Smooth muscle cell (in vitro differentiated cells): ENCODE results near the gene PODXL2. TPM values are rescaled to one million over a fixed set of nuclear protein-coding genes. Genes with fewer than 3 reads are reported as not detected.
A peak's percentile ranks its signal among the peaks of the same experiment; 100 is the strongest.
"Not testable (repeated sequence)": the region's sequence is repeated elsewhere in the genome, so short reads cannot be mapped to it uniquely, and the experiment has no call there.

Experiments used
- DNase-seq: peaks from one replicate; lab custom pipeline; 2025; ENCODE audit not compliant: unreplicated experiment; lab: John Stamatoyannopoulos, UW
- H2AFZ ChIP-seq: fragments of 200-600 bp; sonication (generic); 2 replicates; pipeline ENCODE4 v1.6.0; 2016; ENCODE audit warnings: antibody characterized with exemption, low read depth, mild to moderate bottlenecking
- H3F3A ChIP-seq: fragments of 200-600 bp; sonication (generic); 2 replicates; pipeline ENCODE4 v1.6.0; 2017; ENCODE audit warnings: antibody characterized with exemption, low read depth
- H3K27ac ChIP-seq: fragments of 200-600 bp; sonication (generic); 2 replicates; pipeline ENCODE4 v1.5.1; 2016; ENCODE audit warnings: low read depth, mild to moderate bottlenecking
- H3K27me3 ChIP-seq: fragments of 200-600 bp; sonication (generic); 2 replicates; pipeline ENCODE4 v1.6.1; 2016; ENCODE audit warnings: low read depth, mild to moderate bottlenecking
- H3K36me3 ChIP-seq: fragments of 200-600 bp; sonication (generic); 2 replicates; pipeline ENCODE4 v1.5.1; 2016; ENCODE audit warnings: low read depth
- H3K4me1 ChIP-seq: fragments of 200-600 bp; sonication (generic); 2 replicates; pipeline ENCODE4 v1.5.1; 2016; ENCODE audit warnings: low read depth
- H3K4me2 ChIP-seq: fragments of 200-600 bp; sonication (generic); 2 replicates; pipeline ENCODE4 v1.6.0; 2016; ENCODE audit warnings: mild to moderate bottlenecking
- H3K4me3 ChIP-seq: fragments of 200-600 bp; sonication (generic); 2 replicates; pipeline ENCODE4 v1.5.1; 2016; ENCODE audit warnings: mild to moderate bottlenecking
- H3K79me2 ChIP-seq: fragments of 200-600 bp; sonication (generic); 2 replicates; pipeline ENCODE4 v1.6.0; 2016; ENCODE audit warnings: low read depth, mild to moderate bottlenecking
- H3K9ac ChIP-seq: fragments of 200-600 bp; sonication (generic); 2 replicates; pipeline ENCODE4 v1.6.0; 2016; ENCODE audit warnings: low read depth
- H3K9me3 ChIP-seq: fragments of 200-600 bp; sonication (generic); replicated peaks from 2 replicates; pipeline ENCODE4 v1.5.1; 2016; ENCODE audit warnings: low read depth
- H4K20me1 ChIP-seq: fragments of 200-600 bp; sonication (generic); 2 replicates; pipeline ENCODE4 v1.6.0; 2016; ENCODE audit warnings: low read depth
- CTCF ChIP-seq: fragments of 200-600 bp; sonication (generic); IDR thresholded peaks from 2 replicates; pipeline ENCODE4 v1.5.1; 2017; ENCODE audit warnings: borderline replicate concordance, mild to moderate bottlenecking, antibody characterized with exemption; ENCODE audit not compliant: insufficient read depth, poor library complexity, severe bottlenecking
- WGBS: methylation state at CpG from one replicate; pipeline ENCODE4 v1.1.7; 2016; ENCODE audit warnings: low lambda C conversion rate; 5-methylcytosine and 5-hydroxymethylcytosine counted together
- polyA plus RNA-seq: library from polyadenylated mRNA; unstranded; fragments of >200 nt; fragmentation: Nextera tagmentation; extraction: Ambion mirVana; gene quantifications from 2 replicates; pipeline ENCODE4 v1.2.1, GENCODE V29; 2016
- total RNA-seq: library from RNA; depleted of rRNA; stranded (reverse); fragments of >200 nt; gene quantifications from 2 replicates; pipeline ENCODE4 v1.2.3, GENCODE V29; 2014

Gene PODXL2
- total and polyA plus RNA-seq, 2 experiments from 2014 or later = 4.1 to 9.7 TPM

- no peak for DNase-seq
- WGBS = 91% methylated on average over 21 of the region's 21 CpGs
Measured at GRCh38 chr3:127679534-127680145, 50.7 kb downstream of the PODXL2 start.

DNA sequence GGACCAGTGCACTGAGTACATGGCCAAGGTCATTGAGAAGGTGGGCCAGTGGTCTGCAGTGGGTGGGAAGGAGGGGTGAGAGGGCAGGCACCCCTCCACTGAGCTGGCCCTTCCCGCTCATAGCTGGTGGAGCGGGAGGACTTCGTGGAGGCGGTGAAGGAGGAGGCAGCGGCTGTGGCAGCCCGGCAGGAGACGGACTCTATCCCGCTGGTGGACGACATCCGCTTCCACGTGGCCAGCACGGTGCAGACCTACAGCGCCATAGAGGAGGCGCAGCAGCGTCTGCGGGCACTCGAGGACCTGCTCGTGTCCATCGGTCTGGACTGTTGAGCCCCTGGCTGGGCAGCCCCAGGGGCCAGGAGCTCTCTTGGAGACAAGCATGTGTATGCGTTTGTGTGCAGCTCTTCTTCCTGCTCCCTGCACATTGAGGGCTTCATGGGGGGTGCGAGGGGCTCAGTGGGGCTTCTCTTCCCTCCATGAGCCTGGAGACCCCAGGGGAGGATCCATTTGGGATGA is 51.2 kb downstream of the PODXL2 start:
- Histone ChIP-seq H3F3A (no peaks in the 10 kb centered on the region), H3K9ac (no peak overlapping the region), H3K4me2 (no peak overlapping the region), H3K4me1 (no peaks in the 10 kb centered on the region), H4K20me1 (no peaks in the 10 kb centered on the region), H3K79me2 (no peaks in the 10 kb centered on the region), H3K27me3 (no peaks in the 10 kb centered on the region), H3K36me3 (no peaks in the 10 kb centered on the region), H2AFZ (no peak overlapping the region), H3K27ac (no peak overlapping the region), H3K9me3 (no peaks in the 10 kb centered on the region), H3K4me3 (no peak overlapping the region)
- TF ChIP-seq CTCF = no peak
- DNase-seq = no peak
- 97% methylated on average over 20 of the region's 21 CpGs for WGBS

More at GRCh38 chr3:127679534-127680145, 50.7 kb downstream of the PODXL2 start:
- Histone ChIP-seq H3K4me1 (no peaks in the 10 kb centered on the region), H4K20me1 (no peaks in the 10 kb centered on the region), H3F3A (no peaks in the 10 kb centered on the region), H3K9ac (no peak overlapping the region), H2AFZ (no peak overlapping the region), H3K4me3 (no peak overlapping the region), H3K27ac (no peak overlapping the region), H3K27me3 (no peaks in the 10 kb centered on the region), H3K36me3 (no peaks in the 10 kb centered on the region), H3K9me3 (no peaks in the 10 kb centered on the region), H3K79me2 (no peaks in the 10 kb centered on the region), H3K4me2 (no peak overlapping the region)
- peak; percentile 17 for TF ChIP-seq CTCF

- 90% methylated on average over 1 of the region's 1 CpG for WGBS
- Histone ChIP-seq H3K4me3 (no peak overlapping the region), H3K4me1 (no peaks in the 10 kb centered on the region), H3K79me2 (no peaks in the 10 kb centered on the region), H3K9ac (no peak overlapping the region), H2AFZ (no peak overlapping the region), H3K27ac (no peak overlapping the region), H3K9me3 (no peaks in the 10 kb centered on the region), H3K4me2 (no peak overlapping the region), H3K36me3 (no peaks in the 10 kb centered on the region), H3K27me3 (no peaks in the 10 kb centered on the region), H3F3A (no peaks in the 10 kb centered on the region), H4K20me1 (no peaks in the 10 kb centered on the region)
- DNase-seq = no peak
- TF ChIP-seq CTCF = no peak
Measured at GRCh38 chr3:127680798-127681221, 51.8 kb downstream of the PODXL2 start.

DNA sequence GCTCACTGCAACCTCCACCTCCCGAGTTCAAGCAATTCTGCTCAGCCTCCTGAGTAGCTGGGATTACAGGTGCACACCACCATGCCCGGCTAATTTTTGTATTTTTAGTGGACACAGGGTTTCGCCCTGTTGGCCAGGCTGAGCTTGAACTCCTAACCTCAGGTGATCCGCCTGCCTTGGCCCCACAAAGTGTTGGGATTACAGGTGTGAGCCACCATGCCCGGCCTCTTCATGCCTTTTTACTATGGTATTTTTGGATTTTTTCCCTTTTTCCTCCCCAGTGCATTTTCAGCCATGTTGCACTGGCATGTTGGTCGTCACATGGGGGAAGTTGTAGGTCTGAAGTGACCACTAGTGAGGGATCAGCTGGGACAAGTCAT is 53.2 kb downstream of the PODXL2 start:
- H3K4me3 ChIP-seq, H2AFZ ChIP-seq, H4K20me1 ChIP-seq, H3K9ac ChIP-seq, H3K9me3 ChIP-seq, H3K27me3 ChIP-seq, H3K27ac ChIP-seq, H3K36me3 ChIP-seq, H3K4me2 ChIP-seq, H3K79me2 ChIP-seq, H3F3A ChIP-seq, H3K4me1 ChIP-seq, DNase-seq: not testable (repeated sequence)
- 95% methylated on average over 6 of the region's 6 CpGs for WGBS
